Measurements from ENCODE around the gene LIG1.

The LIG1 gene

DNA sequence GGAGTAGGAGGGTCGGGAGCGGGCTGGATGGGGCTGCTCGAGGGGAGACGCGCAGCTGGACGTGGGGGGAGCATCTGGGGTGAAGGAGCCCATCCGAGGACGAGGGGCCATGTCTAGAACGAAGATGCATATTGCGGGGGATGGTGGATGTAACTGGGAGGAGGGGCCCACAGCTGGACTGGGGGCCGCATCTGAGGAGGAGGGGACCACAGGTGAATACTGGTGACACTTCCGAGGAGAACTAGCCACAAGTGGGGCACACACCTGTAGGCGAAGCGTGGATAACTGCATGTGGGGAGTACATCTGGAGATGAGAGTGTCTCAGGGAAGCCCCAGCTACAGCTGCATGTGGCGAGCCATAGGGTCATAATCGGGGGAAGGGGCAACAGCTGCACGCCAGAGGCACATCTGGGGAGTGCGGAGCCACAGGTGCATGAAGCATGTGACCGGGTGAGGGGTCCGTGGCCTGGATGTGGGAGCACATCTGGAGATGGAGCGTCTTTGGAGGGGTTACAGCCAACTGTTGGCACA lies 738 bp upstream of the LIG1 start:
- peak overlapping the region; percentile 93 for H3K27ac ChIP-seq
- CTCF ChIA-PET, result no interaction called here
- POLR2A ChIA-PET (ENCODE audit: low non-redundant PET), result no interaction called here
- TF ChIP-seq, protein P1, sequence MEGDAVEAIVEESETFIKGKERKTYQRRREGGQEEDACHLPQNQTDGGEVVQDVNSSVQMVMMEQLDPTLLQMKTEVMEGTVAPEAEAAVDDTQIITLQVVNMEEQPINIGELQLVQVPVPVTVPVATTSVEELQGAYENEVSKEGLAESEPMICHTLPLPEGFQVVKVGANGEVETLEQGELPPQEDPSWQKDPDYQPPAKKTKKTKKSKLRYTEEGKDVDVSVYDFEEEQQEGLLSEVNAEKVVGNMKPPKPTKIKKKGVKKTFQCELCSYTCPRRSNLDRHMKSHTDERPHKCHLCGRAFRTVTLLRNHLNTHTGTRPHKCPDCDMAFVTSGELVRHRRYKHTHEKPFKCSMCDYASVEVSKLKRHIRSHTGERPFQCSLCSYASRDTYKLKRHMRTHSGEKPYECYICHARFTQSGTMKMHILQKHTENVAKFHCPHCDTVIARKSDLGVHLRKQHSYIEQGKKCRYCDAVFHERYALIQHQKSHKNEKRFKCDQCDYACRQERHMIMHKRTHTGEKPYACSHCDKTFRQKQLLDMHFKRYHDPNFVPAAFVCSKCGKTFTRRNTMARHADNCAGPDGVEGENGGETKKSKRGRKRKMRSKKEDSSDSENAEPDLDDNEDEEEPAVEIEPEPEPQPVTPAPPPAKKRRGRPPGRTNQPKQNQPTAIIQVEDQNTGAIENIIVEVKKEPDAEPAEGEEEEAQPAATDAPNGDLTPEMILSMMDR (conservative IDR thresholded peaks at IDR 0.05; ENCODE audit: low read depth), result no peak
- DNase-seq (ENCODE audit: low spot score), result no peak

GRCh38 chr19:48169578-48169938 lies 586 bp downstream of the LIG1 start:
- DNase-seq (ENCODE audit: low spot score), result peak; percentile 97
- TF ChIP-seq, protein P1 (conservative IDR thresholded peaks at IDR 0.05; ENCODE audit: low read depth), result no peak
- H3K27ac ChIP-seq, result peak overlapping the region; percentile 93
- ChIA-PET CTCF (no interaction called here), POLR2A (ENCODE audit: low non-redundant PET) (no interaction called here)

GRCh38 chr19:48168689-48169088 lies 1.5 kb downstream of the LIG1 start:
- TF ChIP-seq, protein P1 (conservative IDR thresholded peaks at IDR 0.05; ENCODE audit: low read depth), result no peak

DNA sequence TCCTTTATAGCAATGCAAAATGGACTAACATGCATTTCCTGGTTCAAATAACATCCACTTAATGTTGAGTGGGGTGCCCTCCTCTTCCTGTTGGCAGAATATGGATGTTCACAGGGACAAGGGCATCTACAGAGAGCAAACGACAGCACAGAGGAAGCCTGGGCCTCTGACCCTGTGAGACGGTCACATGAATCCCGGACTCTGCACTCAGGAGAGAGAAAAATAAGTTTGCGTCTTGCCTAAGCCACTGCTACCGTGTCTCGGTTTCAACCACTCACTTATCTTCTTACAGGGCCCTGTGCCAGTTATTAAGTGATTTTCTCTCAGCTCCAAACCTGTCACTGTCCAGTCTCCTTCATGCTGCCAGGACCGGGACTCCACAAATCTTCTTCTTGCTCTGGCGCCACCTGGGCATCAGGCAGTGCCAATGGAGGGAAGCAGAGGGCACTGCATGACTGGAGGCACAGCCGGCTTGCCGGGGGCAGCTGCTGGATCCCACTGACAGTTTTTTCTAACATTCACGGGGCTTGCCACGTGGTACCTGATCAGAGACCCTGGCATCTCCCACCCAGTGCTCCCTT lies 11.8 kb downstream of the LIG1 start:
- POLR2A ChIA-PET (ENCODE audit: low non-redundant PET), result no interaction called here
- TF ChIP-seq, protein P1 (conservative IDR thresholded peaks at IDR 0.05; ENCODE audit: low read depth), result no peak
- no peak overlapping the region for H3K27ac ChIP-seq
- DNase-seq (ENCODE audit: low spot score), result no peak
- CTCF ChIA-PET, result interaction anchor here (0.6 kb wide), 1 partner anchor 107 kb away, joined by 5 read pairs; no protein-coding TSS in a partner anchor

More at GRCh38 chr19:48168689-48169088, 1.5 kb downstream of the LIG1 start:
- H3K27ac ChIP-seq, result no peak overlapping the region
- no peak for DNase-seq (ENCODE audit: low spot score)
- ChIA-PET CTCF (no interaction called here), POLR2A (ENCODE audit: low non-redundant PET) (no interaction called here)

- peak overlapping the region; percentile 26 for H3K27ac ChIP-seq
- ChIA-PET POLR2A (ENCODE audit: low non-redundant PET) (no interaction called here), CTCF (interaction anchor here (1.1 to 4.6 kb wide), 2 partner anchors 46 to 190 kb away, joined by 4 to 29 read pairs; no protein-coding TSS in a partner anchor)
- no peak for DNase-seq (ENCODE audit: low spot score)
- TF ChIP-seq, protein P1 (conservative IDR thresholded peaks at IDR 0.05; ENCODE audit: low read depth), result no peak
Measured at GRCh38 chr19:48154003-48154402, 16.1 kb downstream of the LIG1 start.

- DNase-seq (ENCODE audit: low spot score), result peak; percentile 41
- TF ChIP-seq, protein P1 (conservative IDR thresholded peaks at IDR 0.05; ENCODE audit: low read depth), result peak; percentile 82
- ChIA-PET CTCF (interaction anchor here (0.7 to 4.6 kb wide), 4 partner anchors 13 to 186 kb away, joined by 3 to 29 read pairs (median 4); no protein-coding TSS in a partner anchor), POLR2A (ENCODE audit: low non-redundant PET) (no interaction called here)
- H3K27ac ChIP-seq, result no peak overlapping the region
Measured at GRCh38 chr19:48152551-48152950, 17.6 kb downstream of the LIG1 start.
